ENCODE results near the gene TAS1R3. TPM values are rescaled to one million over a fixed set of nuclear protein-coding genes. Genes with fewer than 3 reads are reported as not detected.

Gene TAS1R3
- total RNA-seq = under 0.01 and 0.36 TPM in 2 replicates

GRCh38 chr1:1331068-1331965 is at the start of gene TAS1R3:
TSS of gene TAS1R3 (plus strand) at chr1:1331280. CDS start at chr1:1331346, 66 bp downstream.

GRCh38 chr1:1307923-1308755 is 22.9 kb upstream of the TAS1R3 start, which contains the start of the genes ACAP3 and PUSL1:
TSS of gene ACAP3 (minus strand) at chr1:1307930. CDS start at chr1:1307815, 115 bp downstream.
TSS of gene PUSL1 (plus strand) at chr1:1308597. CDS start at chr1:1308644, 47 bp downstream.

GRCh38 chr1:1324524-1325287 is 6.4 kb upstream of the TAS1R3 start, which contains the start of the genes CPTP and INTS11:
TSS of gene CPTP (plus strand) at chr1:1324802. CDS start at chr1:1326911, 2,109 bp downstream.
TSS of gene INTS11 (minus strand) at chr1:1324660. CDS start at chr1:1324608, 52 bp downstream.

GRCh38 chr1:1349256-1350012 is 18.4 kb downstream of the TAS1R3 start, which contains the start of gene DVL1:
TSS of gene DVL1 (minus strand) at chr1:1349418. CDS start at chr1:1349065, 353 bp downstream.

GRCh38 chr1:1358433-1359271 is 27.6 kb downstream of the TAS1R3 start, which contains the start of gene MXRA8:
TSS of gene MXRA8 (minus strand) at chr1:1358555. CDS start at chr1:1358504, 51 bp downstream.

GRCh38 chr1:1374929-1375662 is 44.0 kb downstream of the TAS1R3 start, which contains the start of gene AURKAIP1:
TSS of gene AURKAIP1 (minus strand) at chr1:1375207. CDS start at chr1:1374756, 451 bp downstream.

Other genes with a start within 250 kb of the TAS1R3 start
- 6.5 and 9.3 TPM in 2 replicates for gene C1orf159, start 215.2 kb upstream of the TAS1R3 start, total RNA-seq
- 0.28 TPM in 1 of 2 replicates, not detected in the other for gene TTLL10, start 157.4 kb upstream of the TAS1R3 start, total RNA-seq
- 0.34 and 1.5 TPM in 2 replicates for gene TNFRSF18, start 124.7 kb upstream of the TAS1R3 start, total RNA-seq
- 0.14 TPM in 1 of 2 replicates, not detected in the other for gene TNFRSF4, start 117.1 kb upstream of the TAS1R3 start, total RNA-seq
- 76.9 and 124 TPM in 2 replicates for gene SDF4, start 99.3 kb upstream of the TAS1R3 start, total RNA-seq
- 24.4 and 25.6 TPM in 2 replicates for gene B3GALT6, start 99.0 kb upstream of the TAS1R3 start, total RNA-seq
- gene C1QTNF12, start 84.6 kb upstream of the TAS1R3 start, total RNA-seq = 0.93 and 1.4 TPM in 2 replicates
- 46.3 and 60.5 TPM in 2 replicates for gene UBE2J2, start 57.4 kb upstream of the TAS1R3 start, total RNA-seq
- 0.68 and 1.4 TPM in 2 replicates for gene SCNN1D, start 50.8 kb upstream of the TAS1R3 start, total RNA-seq
- 17.4 and 57.2 TPM in 2 replicates for gene ACAP3, start 23.4 kb upstream of the TAS1R3 start, total RNA-seq
- gene PUSL1, start 22.7 kb upstream of the TAS1R3 start, total RNA-seq = 16.9 and 25.6 TPM in 2 replicates
- gene INTS11, start 6.6 kb upstream of the TAS1R3 start, total RNA-seq = 55.4 and 66.1 TPM in 2 replicates
- 19.8 and 32.1 TPM in 2 replicates for gene CPTP, start 6.5 kb upstream of the TAS1R3 start, total RNA-seq
- gene DVL1, start 18.1 kb downstream of the TAS1R3 start, total RNA-seq = 204 and 206 TPM in 2 replicates
- 0.34 and 1.1 TPM in 2 replicates for gene MXRA8, start 27.3 kb downstream of the TAS1R3 start, total RNA-seq
- 60.4 and 110 TPM in 2 replicates for gene AURKAIP1, start 43.9 kb downstream of the TAS1R3 start, total RNA-seq
- 57.4 and 139 TPM in 2 replicates for gene CCNL2, start 68.1 kb downstream of the TAS1R3 start, total RNA-seq
- gene MRPL20, start 76.0 kb downstream of the TAS1R3 start, total RNA-seq = 50.2 and 56.3 TPM in 2 replicates
- gene ANKRD65, start 90.0 kb downstream of the TAS1R3 start, total RNA-seq = 4.4 and 18.2 TPM in 2 replicates
- 2.1 and 18.4 TPM in 2 replicates for gene VWA1, start 104.4 kb downstream of the TAS1R3 start, total RNA-seq
- gene ATAD3C, start 118.4 kb downstream of the TAS1R3 start, total RNA-seq = 0.34 and 1.1 TPM in 2 replicates
- 16.4 and 24.2 TPM in 2 replicates for gene ATAD3B, start 140.5 kb downstream of the TAS1R3 start, total RNA-seq
- gene ATAD3A, start 180.9 kb downstream of the TAS1R3 start, total RNA-seq = 18.5 and 34.0 TPM in 2 replicates
- gene TMEM240, start 209.3 kb downstream of the TAS1R3 start, total RNA-seq = 0.34 and 0.71 TPM in 2 replicates
- 69.4 and 83.5 TPM in 2 replicates for gene SSU72, start 243.6 kb downstream of the TAS1R3 start, total RNA-seq

Data from nasal cavity respiratory epithelium epithelial cell of viscerocranial mucosa (primary cell).